NCI-H2196 treated with DMSO at 0.1 percent for 48 hours (cell line): ENCODE measurements around the gene TRIM66.

ENCODE experiments used
- DNase-seq: peaks from one replicate; lab custom pipeline; 2025; ENCODE audit not compliant: unreplicated experiment; lab: John Stamatoyannopoulos, UW

TRIM66 gene

GRCh38 chr11:8614497-8614896 lies 68.0 kb downstream of the TRIM66 start:
- DNase-seq = no peak

- no peak for DNase-seq
Observed at GRCh38 chr11:8613036-8613435, 69.4 kb downstream of the TRIM66 start.

GRCh38 chr11:8612522-8612921 lies 69.9 kb downstream of the TRIM66 start:
- no peak for DNase-seq

- DNase-seq = no peak
Observed at GRCh38 chr11:8610532-8611116, 71.8 kb downstream of the TRIM66 start.

GRCh38 chr11:8608652-8609051 lies 73.8 kb downstream of the TRIM66 start:
- no peak for DNase-seq

- DNase-seq = no peak
Observed at GRCh38 chr11:8605971-8606563, 76.4 kb downstream of the TRIM66 start.

GRCh38 chr11:8604078-8604723 lies 78.3 kb downstream of the TRIM66 start:
- no peak for DNase-seq

- no peak for DNase-seq
Observed at GRCh38 chr11:8603696-8604077, 78.8 kb downstream of the TRIM66 start.

- no peak for DNase-seq
Observed at GRCh38 chr11:8601376-8602133, 80.9 kb downstream of the TRIM66 start.

- no peak for DNase-seq
Observed at GRCh38 chr11:8598506-8598905, 84.0 kb downstream of the TRIM66 start.

- DNase-seq = no peak
Observed at GRCh38 chr11:8597182-8597581, 85.3 kb downstream of the TRIM66 start.

GRCh38 chr11:8596504-8597046 lies 85.9 kb downstream of the TRIM66 start:
- no peak for DNase-seq

- peak; percentile 51 for DNase-seq
Observed at GRCh38 chr11:8593935-8594909, 88.2 kb downstream of the TRIM66 start, which contains the start of gene STK33. STK33 (minus strand) TSS chr11:8594228; CDS start chr11:8474905, 119,323 bp downstream.

GRCh38 chr11:8593455-8593854 lies 89.0 kb downstream of the TRIM66 start:
- DNase-seq = no peak

GRCh38 chr11:8587915-8588314 lies 94.5 kb downstream of the TRIM66 start:
- no peak for DNase-seq

GRCh38 chr11:8586805-8587204 lies 95.7 kb downstream of the TRIM66 start:
- no peak for DNase-seq

GRCh38 chr11:8586184-8586583 lies 96.3 kb downstream of the TRIM66 start:
- DNase-seq = no peak

GRCh38 chr11:8584511-8584910 lies 98.0 kb downstream of the TRIM66 start:
- peak; percentile 80 for DNase-seq

GRCh38 chr11:8584082-8584481 lies 98.4 kb downstream of the TRIM66 start:
- no peak for DNase-seq

- no peak for DNase-seq
Observed at GRCh38 chr11:8581300-8581699, 101.2 kb downstream of the TRIM66 start.
